Dermis blood vessel endothelial cell (primary cell): ENCODE data around the gene LINGO4. TPM values are rescaled to one million over a fixed set of nuclear protein-coding genes. Genes with fewer than 3 reads are reported as not detected.
"Not testable (repeated sequence)": the region's sequence is repeated elsewhere in the genome, so short reads cannot be mapped to it uniquely, and the experiment has no call there.

Experiments
- DNase-seq: peaks from one replicate; pipeline ENCODE4 v3.0.0; 2010
- total RNA-seq: library from RNA; depleted of rRNA; stranded (reverse); fragments of >200 nt; gene quantifications from 2 replicates; pipeline ENCODE4 v1.2.3, GENCODE V29; 2014

The LINGO4 gene
- total RNA-seq, 1 donor from 2014 or later, result not detected

DNA sequence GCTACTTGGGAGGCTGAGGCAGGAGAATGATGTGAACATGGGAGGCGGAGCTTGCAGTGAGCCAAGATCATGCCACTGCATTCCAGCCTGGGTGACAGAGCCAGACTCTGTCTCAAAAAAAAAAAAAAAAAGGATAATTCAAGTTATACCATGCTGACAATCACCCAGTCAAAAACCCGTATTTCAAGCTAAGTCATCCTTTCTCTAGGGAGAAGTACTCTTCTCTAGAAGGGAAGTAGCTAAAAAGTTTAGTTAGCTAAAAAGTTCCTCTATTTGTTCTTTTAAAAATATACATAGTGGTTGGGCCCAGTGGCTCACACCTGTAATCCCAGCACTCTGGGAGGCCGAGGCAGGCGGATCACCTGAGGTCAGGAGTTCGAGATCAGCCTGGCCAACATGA is 24.5 kb downstream of the LINGO4 start:
- DNase-seq, result not testable (repeated sequence)

DNA sequence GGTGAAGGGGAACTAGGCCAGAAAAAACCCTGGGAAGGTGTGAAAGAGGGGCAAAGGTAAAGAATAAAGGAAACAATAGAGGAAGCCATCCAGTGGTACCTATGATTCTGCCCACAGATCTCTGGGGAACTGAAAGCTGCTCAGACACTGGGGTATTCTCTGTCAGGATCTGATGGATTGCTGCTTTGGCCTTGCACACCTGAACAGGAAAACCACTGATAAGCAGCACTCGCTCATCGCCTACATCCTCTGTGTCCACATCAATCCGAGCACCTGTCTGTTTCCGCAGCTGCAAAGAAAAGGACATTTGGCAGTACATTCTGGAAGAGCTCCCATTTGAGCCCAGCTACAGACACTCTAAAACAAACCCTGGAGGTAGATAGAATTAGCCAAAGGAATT is 25.4 kb downstream of the LINGO4 start:
- no peak for DNase-seq

DNA sequence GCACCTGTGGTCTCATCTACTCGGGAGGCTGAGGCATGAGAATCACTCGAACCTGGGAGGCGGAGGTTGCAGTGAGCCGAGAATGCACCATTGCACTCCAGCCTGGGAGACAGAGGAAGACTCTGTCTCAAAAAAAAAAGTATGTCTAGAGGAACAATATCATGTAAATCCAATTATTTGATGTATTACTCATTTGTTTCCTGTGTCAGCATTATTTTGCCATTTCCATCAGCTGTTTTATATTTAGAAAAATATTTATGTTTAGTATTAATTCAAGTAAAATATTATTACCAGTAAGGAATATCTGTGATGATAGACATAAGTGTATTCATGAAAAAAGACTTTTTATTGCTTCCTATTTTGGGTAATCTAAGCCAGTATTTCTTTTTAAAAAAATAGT is 27.9 kb downstream of the LINGO4 start:
- DNase-seq, result no peak

DNA sequence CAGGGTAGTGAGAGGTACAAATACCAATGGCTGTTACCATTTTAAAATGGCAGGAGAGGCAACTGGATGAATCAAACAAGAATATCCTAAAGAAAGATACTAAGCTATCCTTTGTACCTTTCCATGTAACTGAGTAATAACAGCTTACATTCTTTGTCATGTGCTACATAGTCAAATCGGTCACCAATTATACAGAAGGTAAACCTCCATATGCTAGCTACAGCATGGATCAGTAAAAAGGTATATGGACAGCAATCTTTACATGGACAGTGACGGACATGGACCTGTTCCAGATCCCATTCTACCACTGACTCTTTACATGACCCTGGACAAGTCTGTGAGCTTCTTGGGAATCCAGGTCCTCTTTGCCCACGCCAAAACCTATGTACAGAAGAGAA is 28.6 kb downstream of the LINGO4 start:
- no peak for DNase-seq

DNA sequence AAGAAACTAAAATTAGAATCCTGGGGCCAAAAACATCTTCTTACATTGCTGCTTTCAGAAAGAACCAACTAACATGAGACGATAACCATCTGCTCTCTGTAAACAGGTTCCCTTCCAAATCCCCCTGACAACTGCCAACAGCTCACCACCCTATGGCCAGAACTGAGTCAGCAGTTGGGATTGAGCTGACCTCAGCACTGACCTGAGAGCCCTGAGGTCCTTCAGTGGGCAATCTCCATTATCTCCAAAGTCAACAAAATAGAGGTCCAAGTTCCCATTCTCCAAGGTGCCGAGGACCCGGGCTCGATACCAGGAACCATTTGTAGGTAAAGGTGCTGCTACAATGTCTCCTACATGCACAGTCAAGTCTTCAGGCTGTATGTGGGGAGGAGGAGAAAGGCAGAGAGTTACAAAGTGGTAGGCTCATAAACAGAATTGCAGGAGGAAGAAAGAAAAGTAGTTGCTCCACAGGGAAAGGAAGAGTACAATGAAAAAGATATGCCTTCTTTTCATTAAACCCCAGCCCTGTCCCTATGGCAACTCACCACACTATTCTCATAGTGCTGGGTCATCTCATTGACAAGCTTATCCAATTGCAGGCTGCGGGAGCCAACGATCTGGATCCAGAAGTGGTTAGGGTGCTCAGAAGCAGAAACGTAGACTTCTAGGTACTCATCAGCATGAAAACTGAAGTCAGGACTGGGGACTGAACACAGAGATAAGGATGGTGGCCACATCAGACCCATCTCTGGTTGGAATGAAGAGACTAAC is 29.1 kb downstream of the LINGO4 start:
- DNase-seq, result no peak

DNA sequence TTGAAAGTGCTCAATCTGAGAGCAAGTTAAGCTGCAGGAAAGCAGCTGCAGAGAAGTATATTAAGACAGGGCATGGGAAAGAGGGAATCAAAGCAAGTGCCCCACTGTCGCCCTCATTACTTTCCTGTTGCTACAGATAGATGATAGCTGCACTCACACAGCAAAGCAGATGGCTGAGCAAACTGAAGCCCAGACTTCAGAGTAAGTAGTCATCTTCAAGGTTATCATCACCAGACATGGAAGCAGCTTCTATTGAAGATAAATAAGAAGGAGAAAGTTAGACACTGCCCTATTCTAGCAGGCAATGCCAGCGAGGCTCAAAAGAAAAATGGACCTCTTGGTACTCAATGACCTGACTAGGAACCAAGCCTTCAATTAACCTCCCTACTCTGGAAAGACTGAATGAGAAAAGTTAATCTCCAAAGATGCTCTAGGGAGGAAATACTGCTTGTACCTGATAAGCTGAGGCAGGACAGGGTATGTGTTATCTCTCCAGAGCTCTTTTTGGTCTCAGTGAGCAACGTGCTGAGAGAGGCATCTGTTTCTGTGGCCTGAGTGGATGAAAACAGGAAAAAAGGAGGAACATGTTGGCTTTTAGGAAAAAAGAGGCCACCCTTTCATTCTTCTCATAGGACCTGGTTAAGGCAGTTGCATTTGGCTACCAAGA is 30.8 kb downstream of the LINGO4 start:
- DNase-seq, result no peak

DNA sequence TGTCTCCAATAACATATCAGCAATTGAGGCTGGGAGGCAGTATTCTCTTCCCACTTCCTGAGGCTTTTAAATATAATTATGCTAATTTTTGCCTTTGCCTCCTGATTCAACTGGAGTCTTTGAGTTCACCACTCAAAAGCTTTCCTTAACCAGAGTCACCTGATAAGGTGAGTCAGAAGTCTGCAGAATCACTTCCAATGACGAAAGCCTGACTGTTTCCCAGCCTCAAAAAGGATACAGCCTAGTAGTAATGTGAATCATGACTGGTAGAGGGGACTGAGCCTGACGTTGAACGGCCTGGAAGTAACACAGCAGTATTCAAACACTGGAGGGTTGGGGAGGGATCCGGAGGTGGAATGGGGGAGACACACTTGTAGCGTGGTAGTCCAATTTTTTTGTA is 31.5 kb downstream of the LINGO4 start:
- DNase-seq, result no peak

DNA sequence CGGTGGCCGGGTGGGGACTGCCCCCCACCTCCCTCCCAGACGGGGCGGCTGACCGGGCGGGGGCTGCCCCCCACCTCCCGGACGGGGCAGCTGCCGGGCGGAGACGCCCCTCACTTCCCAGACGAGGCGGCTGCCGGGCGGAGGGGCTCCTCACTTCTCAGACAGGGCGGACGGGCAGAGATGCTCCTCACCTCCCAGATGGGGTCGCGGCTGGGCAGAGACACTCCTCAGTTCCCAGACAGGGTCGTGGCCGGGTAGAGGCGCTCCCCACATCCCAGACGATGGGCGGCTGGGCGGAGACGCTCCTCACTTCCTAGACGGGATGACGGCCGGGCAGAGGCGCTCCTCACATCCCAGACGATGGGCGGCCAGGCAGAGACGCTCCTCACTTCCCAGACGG is 35.9 kb downstream of the LINGO4 start:
- DNase-seq, result not testable (repeated sequence)

DNA sequence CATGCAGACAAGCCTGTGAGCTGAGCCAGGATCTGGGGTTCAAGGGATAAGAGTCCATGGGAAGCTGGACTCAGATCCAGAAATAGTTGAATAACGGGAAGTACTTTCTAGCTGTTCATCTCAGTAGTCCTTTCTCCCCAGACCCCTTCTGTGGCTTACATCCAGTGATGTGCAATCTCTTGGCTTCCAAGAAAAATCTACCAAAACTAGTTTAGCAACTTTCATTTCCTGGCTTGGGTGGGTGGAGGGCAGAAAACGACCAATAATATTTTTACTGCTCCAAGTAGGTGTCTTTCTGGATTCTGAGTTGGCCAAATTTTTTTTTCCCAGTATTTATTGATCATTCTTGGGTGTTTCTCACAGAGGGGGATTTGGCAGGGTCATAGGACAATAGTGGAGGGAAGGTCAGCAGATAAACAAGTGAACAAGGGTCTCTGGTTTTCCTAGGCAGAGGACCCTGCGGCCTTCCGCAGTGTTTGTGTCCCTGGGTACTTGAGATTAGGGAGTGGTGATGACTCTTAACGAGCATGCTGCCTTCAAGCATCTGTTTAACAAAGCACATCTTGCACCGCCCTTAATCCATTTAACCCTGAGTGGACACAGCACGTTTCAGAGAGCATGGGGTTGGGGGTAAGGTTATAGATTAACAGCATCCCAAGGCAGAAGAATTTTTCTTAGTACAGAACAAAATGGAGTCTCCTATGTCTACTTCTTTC is 36.7 kb downstream of the LINGO4 start:
- DNase-seq, result not testable (repeated sequence)

DNA sequence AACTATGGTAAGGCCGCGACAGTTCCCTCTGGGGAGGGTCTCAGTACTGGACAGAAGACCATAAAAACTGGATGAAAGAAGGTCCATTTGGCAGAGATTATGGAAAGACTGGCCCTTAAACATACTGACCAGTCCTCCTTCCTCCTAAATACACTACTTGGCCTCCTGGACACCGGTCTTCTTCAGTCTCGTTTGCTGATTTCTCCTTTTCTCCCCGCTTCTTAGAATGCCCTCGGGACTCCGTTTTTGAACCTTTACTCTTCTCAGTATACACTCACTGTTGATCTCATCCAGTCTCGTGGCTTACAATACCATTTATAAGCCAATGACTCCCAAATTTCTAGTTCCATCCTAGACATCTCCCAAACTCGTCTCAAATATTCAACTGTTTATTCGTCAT is 41.2 kb downstream of the LINGO4 start:
- DNase-seq, result no peak

DNA sequence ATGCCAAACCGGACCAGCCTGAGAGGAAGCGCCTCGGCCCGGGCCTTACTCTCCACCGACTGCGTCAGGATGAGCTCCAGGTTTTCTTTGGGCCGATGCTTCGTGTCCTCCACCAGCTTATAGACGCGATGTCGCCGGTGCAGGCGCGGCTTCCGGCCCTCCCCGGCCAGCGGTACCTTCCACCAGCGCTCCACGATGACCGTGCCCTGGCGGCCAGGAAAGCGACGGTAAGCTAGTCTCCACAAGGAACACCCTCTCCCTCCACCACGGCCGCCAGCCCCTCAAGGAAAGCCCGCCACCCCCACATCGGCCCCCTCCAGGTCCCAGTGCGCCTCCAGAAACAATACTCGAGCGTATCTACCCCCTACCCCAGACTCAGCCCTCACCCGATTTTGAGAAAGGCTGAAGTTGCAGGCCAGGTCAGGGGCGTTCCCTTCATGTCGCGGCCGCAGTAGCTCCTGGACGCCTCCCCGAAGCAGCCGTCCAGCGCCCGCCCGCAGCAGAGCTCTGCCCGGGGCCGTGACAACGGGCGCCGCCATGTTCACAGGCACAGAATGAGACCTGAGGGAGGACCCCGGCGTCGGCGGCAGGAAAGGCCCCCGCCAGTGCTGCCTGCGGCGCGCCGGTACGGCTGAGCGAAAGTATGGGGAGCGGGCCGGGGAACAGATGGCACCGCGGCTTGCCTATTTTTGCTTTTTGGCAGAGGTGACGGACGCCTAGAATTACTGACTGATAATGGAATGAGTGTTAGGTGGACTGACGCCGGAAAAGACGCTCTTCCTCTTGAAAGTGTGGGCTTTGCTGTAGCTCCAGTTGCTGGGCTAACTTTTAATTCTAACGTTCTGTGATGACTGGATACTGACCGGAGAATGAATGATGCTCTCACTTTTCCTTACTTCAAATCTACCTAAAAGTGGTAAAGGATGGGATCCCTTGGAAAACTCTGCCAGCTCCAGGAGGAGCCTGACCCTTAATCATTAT is 42.0 kb downstream of the LINGO4 start, which contains the start of gene MRPL9:
TSS of gene MRPL9 (minus strand) at position 556 of the 981 bp plus-strand sequence. CDS start at position 539, 17 bp downstream.
- peak; percentile 80 for DNase-seq

DNA sequence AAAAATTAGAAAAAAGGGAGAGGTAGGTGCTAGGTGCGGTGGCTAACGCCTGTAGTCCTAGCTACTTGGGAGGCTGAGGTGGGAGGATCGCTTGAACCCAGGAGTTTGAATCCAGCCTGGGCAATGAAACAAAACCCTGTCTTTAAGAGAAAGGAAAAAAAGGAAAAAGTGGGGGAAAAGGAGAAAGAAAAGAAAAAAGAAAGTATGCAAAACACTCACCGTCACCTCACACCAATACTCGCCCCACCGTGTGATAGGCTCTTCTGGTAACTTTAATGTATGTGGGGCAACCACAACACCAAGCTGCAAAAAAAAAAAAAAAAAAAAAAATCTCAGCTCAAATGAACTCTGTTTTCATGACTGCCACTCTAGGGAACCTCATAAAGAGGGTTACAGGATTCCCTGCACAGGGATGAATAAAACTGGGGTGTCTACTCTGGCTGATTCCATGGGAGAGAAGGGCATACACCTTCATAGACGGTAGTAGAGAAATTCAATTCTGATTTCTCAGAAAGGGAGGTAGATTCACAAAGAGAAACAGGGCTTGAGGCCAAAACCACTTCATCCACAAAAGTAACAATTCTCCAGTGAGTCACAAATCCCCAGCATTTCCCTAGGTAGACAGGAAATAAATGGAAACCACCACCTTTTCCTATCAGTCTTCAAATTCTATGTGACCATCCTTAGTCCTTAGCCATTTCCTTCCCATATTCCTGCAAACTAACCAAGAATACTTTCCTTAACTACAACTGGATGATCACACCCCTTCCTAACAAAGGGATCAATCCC is 44.4 kb downstream of the LINGO4 start:
- peak; percentile 20 for DNase-seq

DNA sequence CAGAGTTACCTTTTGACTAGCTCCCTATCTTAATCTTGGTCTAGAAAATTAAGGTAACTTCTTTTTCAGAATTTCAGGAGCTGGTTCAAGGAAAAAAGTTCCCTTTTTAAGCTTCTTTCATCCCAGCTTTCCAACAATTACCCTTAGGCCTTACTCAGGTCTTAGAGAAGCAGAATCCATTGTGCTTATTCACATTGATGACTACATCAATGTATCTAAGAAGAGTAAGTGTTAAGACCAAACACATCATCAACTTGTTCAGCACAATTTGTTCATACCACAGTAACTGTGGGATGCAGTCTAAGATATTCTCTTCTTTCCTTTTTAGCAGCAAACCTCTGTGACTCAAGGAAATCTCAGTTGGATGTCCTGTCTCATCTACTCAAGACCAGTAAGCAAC is 46.0 kb downstream of the LINGO4 start:
- no peak for DNase-seq

DNA sequence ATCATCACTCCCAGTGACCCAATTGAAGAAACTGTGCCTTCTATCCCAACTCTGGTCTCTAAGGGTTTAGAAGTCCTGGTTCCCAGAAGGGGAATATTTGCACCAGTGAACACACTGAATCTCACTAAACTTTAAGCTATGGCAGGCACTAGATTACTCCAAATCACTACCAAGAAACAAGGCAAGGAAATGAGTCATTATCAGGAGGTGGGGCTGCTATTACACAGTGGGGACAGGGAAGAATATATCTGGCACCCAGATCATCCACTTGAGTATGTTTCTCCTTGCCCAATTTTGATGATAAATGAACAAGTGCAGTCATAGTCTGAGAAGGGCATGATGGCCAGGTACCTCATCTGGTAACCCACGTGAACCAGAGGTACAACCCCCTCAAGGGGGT is 48.9 kb downstream of the LINGO4 start:
- DNase-seq, result peak; percentile 66

Other genes starting within 250 kb of the LINGO4 start
- gene SNX27, start 193.4 kb downstream of the LINGO4 start, total RNA-seq, result 15.8 and 24.3 TPM in 2 replicates
- gene CELF3, start 88.6 kb downstream of the LINGO4 start, total RNA-seq, result not detected in 2 replicates
- gene RIIAD1, start 83.9 kb downstream of the LINGO4 start, total RNA-seq, result not detected in 2 replicates
- gene MRPL9, start 41.9 kb downstream of the LINGO4 start, total RNA-seq, result 92.7 and 97.3 TPM in 2 replicates
- gene TDRKH, start 14.9 kb downstream of the LINGO4 start, total RNA-seq, result 4.6 and 9.6 TPM in 2 replicates
- under 0.01 TPM in 1 of 2 replicates, not detected in the other for gene RORC, start 26.4 kb upstream of the LINGO4 start, total RNA-seq
- 0.09 TPM in 1 of 2 replicates, not detected in the other for gene C2CD4D, start 34.4 kb upstream of the LINGO4 start, total RNA-seq
- 0.17 TPM in 1 of 2 replicates, not detected in the other for gene THEM5, start 48.3 kb upstream of the LINGO4 start, total RNA-seq
- 5.1 and 12.1 TPM in 2 replicates for gene THEM4, start 104.1 kb upstream of the LINGO4 start, total RNA-seq
- 148 and 239 TPM in 2 replicates for gene S100A10, start 188.4 kb upstream of the LINGO4 start, total RNA-seq
- gene S100A11, start 231.6 kb upstream of the LINGO4 start, total RNA-seq, result 12.3 and 24.6 TPM in 2 replicates